ENCODE data around the gene PKN3.
A peak's percentile ranks its signal among the peaks of the same experiment; 100 is the strongest.
"Not testable (repeated sequence)": the region's sequence is repeated elsewhere in the genome, so short reads cannot be mapped to it uniquely, and the experiment has no call there.

The PKN3 gene

DNA sequence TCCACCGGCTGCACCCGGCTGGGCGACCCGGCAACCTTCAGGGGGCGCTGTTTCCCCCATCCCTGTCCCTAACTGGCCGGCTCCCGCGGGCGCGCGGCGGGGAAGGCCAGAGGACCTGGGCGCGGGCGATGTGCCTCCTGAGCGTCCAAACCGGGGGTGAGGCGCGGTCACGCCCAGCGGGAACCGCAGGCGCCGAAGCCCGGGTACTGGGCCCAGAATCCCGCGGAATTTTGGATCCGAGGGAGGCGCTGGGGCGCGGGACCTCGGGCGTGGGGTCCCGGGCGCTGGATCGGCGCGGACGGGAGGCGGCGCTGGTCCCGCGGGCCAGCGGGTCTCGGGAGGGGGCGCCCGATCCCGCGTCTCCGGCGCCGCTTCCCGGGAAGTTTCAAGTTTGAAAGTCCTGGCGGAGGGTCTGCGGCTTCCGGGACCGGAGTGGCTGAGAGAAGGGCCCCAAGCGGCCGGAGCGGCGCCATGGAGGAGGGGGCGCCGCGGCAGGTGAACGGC, at the start of gene PKN3:
PKN3 (plus strand) TSS at position 59 of the 504 bp plus-strand sequence; CDS start at position 472, 413 bp downstream.
- peak; percentile 60 to 70 for DNase-seq (ENCODE audit: low read depth in 2 of 2)

DNA sequence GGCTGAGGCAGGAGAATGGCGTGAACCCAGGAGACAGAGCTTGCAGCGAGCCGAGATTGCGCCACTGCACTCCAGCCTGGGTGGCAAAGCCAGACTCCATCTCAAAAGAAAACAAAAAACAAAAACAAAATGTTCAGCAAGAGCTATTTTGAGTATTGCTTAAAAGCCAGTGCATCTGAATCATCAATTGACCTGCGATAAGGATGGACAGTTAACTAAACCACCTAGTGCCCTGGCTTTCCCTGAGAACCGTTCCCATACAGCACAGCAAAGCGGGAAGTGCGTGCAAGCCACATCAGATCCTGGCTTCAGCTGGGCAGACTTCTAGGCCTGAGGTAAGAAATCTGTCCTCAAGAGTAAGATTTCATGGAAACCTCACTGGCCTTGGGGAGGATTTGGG, 48.4 kb upstream of the PKN3 start:
- no peak for DNase-seq (ENCODE audit: low read depth in 2 of 2)

DNA sequence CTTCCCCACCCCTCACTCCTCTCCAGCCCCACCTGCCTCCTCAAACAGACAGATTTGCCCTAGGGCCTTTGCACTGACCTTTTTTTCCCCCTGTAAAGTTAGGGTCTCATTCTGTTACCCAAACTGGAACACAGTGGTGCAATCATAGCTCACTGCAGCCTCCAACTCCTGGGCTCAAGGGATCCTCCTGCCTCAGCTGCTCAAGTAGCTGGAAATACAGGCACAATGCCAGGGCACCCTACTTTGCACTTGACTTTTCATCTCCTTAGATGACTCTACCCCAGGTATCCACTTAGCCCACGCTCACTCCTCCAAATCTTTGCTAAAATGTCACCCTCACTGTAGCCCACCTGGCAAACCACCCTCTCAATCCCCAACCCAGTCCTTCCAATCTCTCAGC, 47.8 kb upstream of the PKN3 start:
- no peak for DNase-seq (ENCODE audit: low read depth in 2 of 2)

DNA sequence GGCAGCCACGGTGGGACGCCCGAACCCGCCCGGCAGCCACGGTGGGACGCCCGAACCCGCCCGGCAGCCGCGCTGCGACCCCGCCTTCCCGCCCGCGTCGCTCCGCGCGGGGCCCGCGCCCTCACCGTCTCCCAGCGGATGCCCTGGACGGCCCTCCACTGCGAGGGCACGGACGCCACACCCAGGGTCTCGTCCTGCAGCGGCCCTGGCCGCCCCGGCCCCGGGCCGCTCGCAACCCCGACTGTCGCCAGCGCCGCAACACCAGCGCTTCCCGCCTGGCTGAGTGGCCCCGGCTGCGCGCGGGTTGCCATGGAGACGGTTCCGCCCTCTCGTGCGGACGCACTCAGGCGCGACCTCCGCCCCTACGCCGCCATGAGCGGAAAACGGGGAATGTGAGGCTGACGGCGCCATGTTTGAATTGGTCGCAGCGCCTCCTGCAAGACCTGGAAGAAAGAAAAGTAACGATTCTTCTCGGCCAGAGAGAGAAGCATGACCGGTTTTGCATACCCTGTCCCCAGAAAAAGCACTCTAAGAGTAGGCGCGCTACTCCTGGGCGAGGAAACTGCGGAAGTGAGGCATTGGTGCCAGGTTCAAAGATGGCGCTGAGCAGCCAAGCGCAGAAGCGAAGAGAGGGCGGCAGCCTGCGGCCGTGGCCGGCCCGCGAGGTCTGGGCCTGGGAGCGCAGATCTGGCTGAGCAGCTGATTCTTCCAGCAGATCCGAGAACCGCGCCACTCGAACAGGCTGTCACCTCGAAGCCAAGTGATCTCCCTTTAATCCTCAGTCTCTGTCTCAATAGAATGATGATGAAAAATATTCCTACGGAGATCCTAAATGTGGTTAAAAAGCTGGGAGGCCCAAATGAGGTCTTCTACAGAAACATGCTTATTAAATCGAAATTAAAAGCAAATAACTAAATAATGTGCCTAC, 45.6 kb upstream of the PKN3 start, which contains the start of gene DYNC2I2:
DYNC2I2 (minus strand) TSS at position 432 of the 928 bp plus-strand sequence; CDS start at position 311, 121 bp downstream.
- peak; percentile 89 to 96 for DNase-seq (ENCODE audit: low read depth in 2 of 2)

DNA sequence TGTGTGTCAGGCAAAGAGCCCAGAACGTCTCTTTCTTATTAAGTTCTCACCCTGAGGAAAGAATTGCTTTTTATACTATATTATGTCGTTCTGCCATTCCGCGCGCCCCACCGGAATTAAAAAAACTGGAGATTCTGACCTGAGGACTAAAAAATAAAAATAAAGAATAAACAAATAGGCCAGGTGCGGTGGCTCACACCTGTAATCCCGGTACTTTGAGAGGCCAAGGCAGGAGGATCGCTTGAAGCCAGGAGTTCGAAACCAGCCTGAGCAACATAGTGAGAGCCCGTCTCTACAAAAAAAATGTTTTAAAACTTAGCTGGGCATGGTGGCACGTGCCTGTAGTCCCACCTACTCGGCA, 45.0 kb upstream of the PKN3 start:
- no peak for DNase-seq (ENCODE audit: low read depth in 2 of 2)

DNA sequence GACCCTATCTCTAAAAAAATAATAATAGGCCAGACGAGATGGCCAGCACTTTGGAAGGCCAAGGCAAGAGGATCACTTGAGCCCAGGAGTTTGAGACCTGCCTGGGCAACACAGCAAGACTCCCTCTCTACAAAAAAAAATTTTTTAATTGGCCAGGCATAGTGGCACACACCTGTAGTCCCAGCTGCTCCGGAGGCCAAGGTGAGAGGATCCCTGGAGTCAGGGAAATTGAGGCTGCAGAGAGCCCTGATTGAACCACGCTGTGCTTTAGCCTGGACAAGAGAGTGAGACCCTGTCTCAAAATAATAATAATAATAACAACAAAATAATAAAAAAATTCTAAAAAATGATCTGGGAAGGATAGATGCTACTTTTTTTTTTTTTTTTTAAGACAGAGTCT, 44.5 kb upstream of the PKN3 start:
- no peak for DNase-seq (ENCODE audit: low read depth in 2 of 2)

DNA sequence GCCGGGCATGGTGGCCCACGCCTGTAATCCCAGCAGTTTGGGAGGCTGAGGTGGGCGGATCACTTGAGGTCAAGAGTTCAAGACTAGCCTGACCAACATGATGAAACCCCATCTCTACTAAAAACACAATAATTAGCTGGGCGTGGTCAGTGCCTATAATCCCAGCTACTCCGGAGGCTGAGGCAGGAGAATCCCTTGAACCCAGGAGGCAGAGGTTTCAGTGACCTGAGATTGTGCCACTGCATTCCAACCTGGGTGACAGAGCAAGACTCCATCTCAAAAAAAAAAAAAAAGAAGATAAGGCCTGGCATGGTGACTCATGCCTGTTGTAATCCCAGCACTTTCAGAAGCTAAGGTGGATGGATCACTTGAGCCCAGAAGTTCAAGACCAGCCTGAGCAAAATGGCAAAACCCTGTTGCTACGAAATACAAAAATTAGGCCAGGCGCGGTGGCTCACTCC, 35.8 kb upstream of the PKN3 start:
- not testable (repeated sequence) for DNase-seq (ENCODE audit: low read depth in 2 of 2)

DNA sequence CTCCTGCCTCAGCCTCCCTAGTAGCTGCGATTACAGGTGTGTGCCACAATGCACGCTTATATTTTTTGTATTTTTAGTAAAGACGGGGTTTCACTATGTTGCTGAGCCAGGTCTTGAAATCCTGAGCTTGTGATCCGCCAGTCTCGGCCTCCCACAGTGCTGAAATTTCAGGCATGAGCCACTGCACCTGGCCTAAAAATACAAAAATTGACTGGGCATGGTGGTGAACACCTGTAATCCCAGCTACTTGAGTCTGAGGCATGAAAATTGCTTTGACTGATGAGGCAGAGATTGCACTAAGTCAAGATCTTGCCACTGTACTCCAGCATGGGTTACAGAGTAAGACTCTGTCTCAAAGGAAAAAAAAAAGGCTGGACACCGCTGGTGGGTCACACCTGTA, 32.5 kb upstream of the PKN3 start:
- DNase-seq (ENCODE audit: low read depth in 2 of 2) = no peak

DNA sequence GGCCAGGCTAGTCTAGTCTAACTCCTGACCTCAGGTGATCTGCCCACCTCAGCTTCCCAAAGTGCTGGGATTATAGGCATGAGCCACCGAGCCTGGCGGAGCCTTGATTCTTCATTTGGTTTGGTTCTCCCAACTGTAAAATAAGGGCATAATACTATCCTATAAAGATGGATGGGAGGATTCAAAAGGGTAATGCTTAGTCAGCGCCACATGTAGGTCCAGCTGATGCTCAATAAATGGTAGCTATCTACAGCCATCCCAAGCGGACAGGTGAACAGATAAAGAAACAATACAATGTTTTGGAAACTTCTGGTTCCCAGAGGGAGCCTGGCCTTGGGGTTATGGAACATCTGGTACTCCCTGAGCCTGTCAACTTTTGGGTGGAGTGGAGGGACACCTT, 26.9 kb upstream of the PKN3 start:
- no peak for DNase-seq (ENCODE audit: low read depth in 2 of 2)

DNA sequence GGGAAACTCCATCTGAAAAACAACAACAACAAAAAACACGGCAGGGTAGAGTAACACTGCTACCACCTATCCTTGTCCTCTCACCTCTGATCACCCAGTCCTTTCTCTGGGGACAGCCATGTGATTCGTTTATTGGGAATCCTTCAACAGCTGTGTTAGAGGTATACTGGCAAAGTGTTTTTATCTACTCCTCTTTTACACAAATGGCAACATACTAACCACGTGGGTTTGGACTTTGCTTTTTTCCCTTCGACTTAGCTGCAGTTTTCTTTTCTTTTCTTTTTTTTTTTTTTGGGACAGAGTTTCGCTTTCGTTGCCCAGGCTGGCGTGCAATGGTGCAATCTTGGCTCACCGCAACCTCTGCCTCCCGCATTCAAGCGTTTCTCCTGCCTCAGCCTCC, 24.5 kb upstream of the PKN3 start:
- DNase-seq (ENCODE audit: low read depth in 2 of 2) = no peak

DNA sequence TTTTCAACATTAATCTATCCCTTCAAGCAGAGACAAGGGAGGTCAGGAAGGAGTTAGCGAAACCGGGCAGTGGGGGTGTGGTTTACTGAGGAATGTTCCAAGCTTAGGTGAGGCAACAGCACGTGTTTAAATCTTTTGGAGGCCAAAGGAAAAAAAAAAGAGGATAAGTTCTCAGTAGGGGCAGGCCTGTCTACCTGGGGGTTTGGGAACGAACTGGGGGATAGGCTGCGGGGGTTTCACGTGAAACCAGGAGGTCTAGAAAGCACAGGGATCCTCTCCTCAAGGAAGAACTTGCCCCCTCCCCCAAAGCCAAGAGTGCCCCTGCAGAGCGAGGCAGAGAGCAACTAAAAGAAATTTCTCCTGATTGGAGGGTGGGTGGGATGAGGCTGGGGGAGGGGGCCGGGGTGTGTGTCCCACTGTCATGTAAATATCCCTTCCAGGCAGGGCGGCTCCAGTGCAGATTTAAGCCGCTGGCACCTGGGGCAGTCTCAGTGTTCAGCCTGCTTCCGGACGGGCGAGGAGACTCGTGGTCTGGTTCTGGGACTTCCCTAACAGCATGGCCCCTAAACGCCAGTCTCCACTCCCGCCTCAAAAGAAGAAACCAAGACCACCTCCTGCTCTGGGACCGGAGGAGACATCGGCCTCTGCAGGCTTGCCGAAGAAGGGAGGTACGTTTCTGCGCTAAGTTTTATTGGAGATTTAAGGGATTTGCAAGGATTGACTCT, 18.8 kb upstream of the PKN3 start:
- DNase-seq (ENCODE audit: low read depth in 2 of 2) = peak in 1 of 2 donors; percentile 33

DNA sequence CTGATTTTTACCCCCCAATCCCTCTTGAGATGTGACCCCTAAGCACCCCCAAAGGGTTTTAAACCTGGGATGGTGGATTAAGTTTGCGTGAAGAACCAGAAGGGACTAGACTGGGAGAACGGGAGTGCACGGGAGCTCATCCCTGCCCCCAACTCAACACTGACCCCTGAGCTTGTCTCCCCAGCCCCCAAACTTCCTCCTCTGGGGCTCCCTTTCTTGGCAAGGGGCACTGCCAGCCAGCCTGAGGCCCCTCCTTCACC, 18.3 kb upstream of the PKN3 start:
- DNase-seq (ENCODE audit: low read depth in 2 of 2) = no peak

DNA sequence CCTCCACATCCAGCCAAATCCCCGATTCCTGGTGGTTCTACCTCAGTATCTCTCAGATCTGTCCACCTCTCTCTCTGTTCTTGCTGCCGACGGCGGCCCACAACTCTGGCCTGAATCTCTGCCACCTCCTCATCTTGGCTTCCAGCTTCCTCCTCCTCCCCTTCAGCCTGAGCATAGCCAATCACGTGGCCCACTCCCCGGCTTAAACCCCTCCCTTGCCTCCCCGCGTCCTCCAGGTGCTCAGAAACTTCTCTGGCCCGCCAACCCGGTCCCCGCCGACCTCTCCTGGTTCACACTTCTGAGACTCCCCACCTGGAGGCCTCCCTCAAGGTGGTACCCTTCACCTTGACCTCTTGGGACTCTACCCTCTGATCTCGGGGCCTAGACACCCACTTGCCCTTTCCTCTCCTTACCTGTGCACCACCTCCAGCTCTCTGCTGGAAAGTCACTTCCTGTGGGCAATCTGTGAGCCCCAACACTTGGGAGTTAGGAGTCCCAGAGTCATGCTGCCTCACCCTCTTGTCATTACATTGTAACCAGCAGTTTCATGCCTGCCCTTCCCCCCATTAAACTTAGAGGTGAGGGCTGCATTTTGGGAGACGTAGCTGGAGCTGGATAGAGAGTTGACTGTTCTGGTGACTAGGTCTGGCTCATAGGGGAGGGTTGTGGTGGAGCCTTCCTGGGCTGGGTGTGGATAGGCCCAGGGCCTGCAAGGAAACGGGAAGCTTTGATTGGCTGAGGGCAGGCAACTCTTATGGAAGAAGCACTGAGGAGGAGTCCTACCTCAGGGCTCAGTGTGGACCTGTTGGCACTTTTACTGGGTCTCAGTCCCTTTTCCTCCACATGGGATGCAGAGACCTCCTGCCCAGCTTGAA, 17.7 kb upstream of the PKN3 start:
- peak; percentile 61 to 63 for DNase-seq (ENCODE audit: low read depth in 2 of 2)

DNA sequence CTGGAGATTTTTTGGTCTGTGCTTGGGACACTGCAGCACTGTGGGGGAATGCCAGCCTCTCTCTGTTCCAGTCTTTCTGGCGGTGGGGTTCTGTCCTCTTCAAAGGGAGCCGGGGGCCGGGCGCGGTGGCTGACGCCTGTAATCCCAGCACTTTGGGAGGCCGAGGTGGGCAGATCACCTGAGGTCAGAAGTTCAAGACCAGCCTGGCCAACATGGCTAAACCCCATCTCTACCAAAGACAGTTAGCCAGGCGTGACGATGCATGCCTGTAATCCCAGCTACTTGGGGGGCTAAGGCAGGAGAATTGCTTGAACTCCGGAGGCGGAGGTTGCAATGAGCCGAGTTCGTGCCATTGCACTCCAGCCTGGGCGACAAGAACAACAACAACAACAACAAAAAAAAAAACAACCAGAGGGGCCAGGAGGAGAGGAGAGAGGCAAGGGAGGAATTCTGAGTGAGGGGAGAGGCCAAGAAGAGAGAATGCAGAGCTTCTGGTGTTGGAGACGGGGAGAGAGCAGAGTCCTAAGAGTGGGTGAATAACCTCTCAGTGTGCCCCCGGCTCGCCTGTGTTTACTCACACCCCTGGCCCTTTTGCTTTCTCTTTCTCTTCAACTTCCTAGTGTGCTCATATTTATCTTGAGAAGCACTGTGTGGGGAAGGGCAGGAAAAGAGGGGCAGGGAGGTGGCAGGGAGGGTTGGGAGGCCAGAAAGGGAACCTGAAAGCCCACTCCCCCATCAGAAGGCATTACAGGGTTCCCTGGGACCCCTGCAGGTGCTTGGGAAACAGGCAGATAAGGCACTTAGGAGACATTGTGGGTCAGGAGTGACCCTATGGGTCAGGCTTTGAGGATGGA, 16.4 kb upstream of the PKN3 start:
- peak; percentile 35 to 41 for DNase-seq (ENCODE audit: low read depth in 2 of 2)

DNA sequence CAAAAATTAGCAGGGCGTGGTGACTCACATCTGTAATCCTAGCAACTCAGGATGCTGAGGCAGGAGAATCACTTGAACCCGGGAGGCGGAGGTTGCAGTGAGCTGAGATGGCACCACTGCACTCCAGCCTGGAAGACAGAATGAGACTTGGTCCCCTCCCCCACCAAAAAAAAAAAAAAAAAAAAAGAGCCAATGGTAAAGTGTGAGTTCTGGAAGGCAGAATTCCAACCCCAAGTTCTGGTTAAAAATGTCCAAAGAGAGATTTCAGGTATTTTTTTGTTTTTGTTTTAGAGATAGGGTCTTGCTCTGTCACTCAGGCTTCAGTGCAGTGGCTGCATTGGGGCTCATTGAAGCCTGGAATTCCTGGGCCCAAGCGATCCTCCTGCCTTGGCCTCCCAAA, 14.8 kb upstream of the PKN3 start:
- no peak for DNase-seq (ENCODE audit: low read depth in 2 of 2)

DNA sequence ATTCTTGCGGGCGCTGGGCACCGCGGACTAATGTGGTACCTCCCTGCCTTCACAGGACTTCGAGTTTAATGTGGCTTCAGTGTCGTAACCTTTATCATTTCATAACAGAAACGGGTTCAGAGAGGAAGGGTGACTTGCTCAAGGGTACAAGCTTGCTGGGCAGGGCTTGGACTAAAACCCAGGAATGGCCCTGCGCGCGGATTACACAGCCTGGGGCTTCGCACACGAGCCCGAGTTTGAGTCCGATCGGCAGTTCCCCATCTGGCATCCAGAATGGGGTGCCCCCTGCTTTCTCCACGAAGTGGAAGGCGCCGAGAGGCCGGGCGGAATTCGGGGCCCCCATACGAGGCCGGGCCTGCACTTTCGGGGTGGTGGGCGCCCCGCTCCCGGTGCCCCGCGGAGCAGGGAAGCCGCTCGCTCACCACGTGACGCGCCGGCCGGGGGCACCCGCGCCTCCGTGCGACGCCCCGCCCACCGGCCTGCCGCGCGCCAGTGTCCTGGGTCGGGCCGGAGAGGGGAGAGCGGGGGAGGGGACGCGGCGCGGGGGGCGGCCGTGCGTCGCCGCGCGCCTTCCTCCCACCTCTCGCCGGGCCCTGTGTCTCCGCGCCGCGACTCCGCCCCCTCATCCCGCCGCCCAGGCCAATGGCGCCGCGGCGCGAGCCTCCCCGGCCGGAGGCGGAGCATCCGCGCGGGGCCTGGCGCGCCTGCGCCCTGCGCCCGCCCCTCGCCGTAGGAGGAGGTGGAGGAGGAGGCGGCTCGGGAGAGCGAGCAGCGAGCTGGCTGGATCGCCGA, 13.6 kb upstream of the PKN3 start, which contains the start of gene SET:
SET (plus strand) TSS at position 722 of the 792 bp plus-strand sequence. CDS start 361 bp downstream, outside the sequence.
- DNase-seq (ENCODE audit: low read depth in 2 of 2) = peak; percentile 84 to 95

DNA sequence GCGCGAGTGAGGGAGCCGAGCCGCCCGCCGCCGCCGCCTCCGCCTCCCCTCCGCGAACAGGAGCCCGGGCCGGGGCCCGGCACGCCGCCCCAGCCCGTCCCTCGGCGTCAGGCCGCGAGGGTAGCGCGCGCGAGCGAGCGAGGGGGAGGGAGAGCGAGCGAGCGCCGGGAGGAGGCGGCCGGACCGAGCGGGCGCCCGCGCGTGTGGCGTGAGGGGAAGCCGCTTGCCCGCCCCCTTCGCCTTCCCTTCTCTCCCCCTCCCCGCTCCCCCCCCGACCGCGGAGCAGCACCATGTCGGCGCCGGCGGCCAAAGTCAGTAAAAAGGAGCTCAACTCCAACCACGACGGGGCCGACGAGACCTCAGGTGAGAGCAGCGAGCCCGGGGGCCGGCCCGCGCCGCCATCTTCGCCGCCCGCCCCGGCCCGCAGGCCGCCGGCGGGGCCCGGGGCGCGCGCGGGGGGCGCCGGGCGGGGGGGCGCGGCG, 13.0 kb upstream of the PKN3 start:
- DNase-seq (ENCODE audit: low read depth in 2 of 2) = peak in 1 of 2 donors; percentile 24

DNA sequence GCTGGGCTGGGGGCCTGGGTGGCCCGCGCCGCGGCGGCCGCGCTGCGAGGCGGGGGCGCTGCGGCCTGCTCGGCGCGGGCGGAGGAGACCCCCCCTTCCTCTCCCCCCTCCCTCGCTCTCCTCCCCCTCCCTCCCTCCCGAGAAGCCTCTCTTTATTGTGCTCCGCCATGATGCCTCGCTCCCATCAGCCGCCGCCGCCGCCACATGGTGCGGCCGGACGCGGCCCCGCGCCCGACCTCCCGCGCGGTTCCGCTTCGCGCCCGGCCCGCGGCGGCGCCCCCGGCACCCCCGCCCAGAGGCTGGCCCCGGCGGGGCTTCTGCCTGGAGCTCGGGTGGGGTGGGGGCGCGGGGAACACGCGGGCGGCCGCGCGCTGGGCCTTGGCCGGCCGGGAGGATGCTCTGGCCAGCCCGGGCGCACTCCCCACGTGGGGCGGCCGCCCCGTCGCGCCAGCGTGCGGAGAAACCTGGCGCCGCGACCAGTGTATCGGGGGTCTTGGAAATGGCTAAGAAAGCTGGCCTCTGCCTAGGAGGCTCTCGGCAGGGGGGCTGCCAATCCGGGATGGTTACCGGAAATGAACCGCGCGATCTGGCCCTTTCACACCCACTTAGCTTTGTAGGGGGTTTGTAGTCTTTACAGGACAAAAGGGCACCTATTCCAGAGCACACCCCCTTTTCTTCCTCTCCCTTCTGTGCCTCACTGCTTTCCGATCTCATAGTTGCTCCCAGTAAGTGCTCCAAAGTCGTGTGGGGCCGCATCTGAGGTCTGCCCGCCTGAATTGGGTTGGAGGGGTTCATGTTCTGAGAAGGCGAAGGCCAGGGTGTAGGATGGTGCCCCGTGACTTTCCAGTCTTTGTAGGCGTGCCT, 12.3 kb upstream of the PKN3 start:
- peak; percentile 30 to 62 for DNase-seq (ENCODE audit: low read depth in 2 of 2)

DNA sequence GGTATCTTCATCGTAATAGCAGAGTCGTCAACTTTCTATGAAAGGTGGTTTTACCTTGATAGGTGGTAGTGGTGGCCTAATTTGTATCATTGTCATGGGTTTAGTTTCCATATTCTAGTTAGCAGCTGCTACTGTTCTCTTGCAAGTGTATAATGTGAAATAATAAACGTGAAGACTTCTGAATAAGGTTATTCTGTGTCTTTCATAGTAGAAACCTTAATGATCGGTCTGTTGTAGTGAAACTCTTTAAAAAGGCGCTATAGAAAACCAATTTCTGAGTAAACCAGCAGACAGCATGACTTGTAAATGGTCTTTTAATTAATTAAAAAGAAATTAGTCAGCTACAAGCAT, 11.6 kb upstream of the PKN3 start:
- no peak for DNase-seq (ENCODE audit: low read depth in 2 of 2)

All from stimulated activated CD8-positive, alpha-beta memory T cell treated with anti-CD3 and anti-CD28 coated beads, Interleukin-7, amount 100 ng/mL, for 4 hours (primary cell).